CD14-positive monocyte (primary cell): ENCODE measurements around the gene ZNF592. TPM values are rescaled to one million over a fixed set of nuclear protein-coding genes. Genes with fewer than 3 reads are reported as not detected.
A peak's percentile ranks its signal among the peaks of the same experiment; 100 is the strongest.

Source experiments
- DNase-seq, 3 donors: peaks; one replicate each; pipeline ENCODE4 v3.0.0-alpha.2; 2011 to 2022
- H2AFZ ChIP-seq: 2 replicates; pipeline ENCODE4 v1.6.0; 2012; ENCODE audit warnings: mild to moderate bottlenecking, low read depth, low read length, inconsistent platforms; ENCODE audit not compliant: insufficient read depth, poor library complexity, severe bottlenecking
- H3K27ac ChIP-seq, 2 donors: 1 replicate in 1 of 2; 2 replicates in 1 of 2; pipeline ENCODE4 v1.5.1; 2012 to 2013; ENCODE audit warnings: low read length in 2 of 2, control low read depth in 1 of 2, inconsistent platforms in 1 of 2, low read depth in 1 of 2, mild to moderate bottlenecking in 1 of 2
- H3K27me3 ChIP-seq, 2 donors: one replicate each; pipeline versions ENCODE4 v1.6.0 to v1.6.1; 2011 to 2013; ENCODE audit warnings: low read length in 2 of 2; ENCODE audit not compliant: control insufficient read depth in 2 of 2, insufficient read depth in 2 of 2
- H3K36me3 ChIP-seq, 2 donors: replicated peaks in 1 of 2; 1 replicate in 1 of 2; 2 replicates in 1 of 2; pipeline versions ENCODE4 v1.5.1 to v1.6.1; 2012 to 2013; ENCODE audit warnings: low read length in 2 of 2, control low read depth in 1 of 2, inconsistent platforms in 1 of 2, mild to moderate bottlenecking in 1 of 2; ENCODE audit not compliant: insufficient read depth in 2 of 2, control insufficient read depth in 1 of 2
- H3K4me1 ChIP-seq, 2 donors: 1 replicate in 1 of 2; 2 replicates in 1 of 2; pipeline versions ENCODE4 v1.5.1 to v1.6.1; 2012 to 2013; ENCODE audit warnings: low read length in 2 of 2, control low read depth in 1 of 2, inconsistent platforms in 1 of 2, mild to moderate bottlenecking in 1 of 2, moderate library complexity in 1 of 2; ENCODE audit not compliant: insufficient read depth in 2 of 2, control insufficient read depth in 1 of 2
- H3K4me2 ChIP-seq: replicated peaks from 2 replicates; pipeline ENCODE3; 2012; ENCODE audit warnings: low read length, moderate library complexity, mild to moderate bottlenecking; ENCODE audit not compliant: poor library complexity, severe bottlenecking; ENCODE audit errors: extremely low read depth
- H3K4me3 ChIP-seq, 3 experiments: fragments of 200-600 bp in 1 of 3; sonication (generic) in 1 of 3; replicated peaks in 1 of 3; 1 replicate in 2 of 3; 2 replicates in 1 of 3; pipeline ENCODE4 v1.5.1; 2011 to 2013; ENCODE audit warnings: low read length in 3 of 3, mild to moderate bottlenecking in 3 of 3, control low read depth in 2 of 3, low read depth in 2 of 3, inconsistent platforms in 1 of 3, moderate library complexity in 1 of 3
- H3K79me2 ChIP-seq: 2 replicates; pipeline ENCODE4 v1.6.0; 2012; ENCODE audit warnings: mild to moderate bottlenecking, control low read depth, inconsistent platforms, low read length, moderate library complexity; ENCODE audit not compliant: insufficient read depth
- H3K9ac ChIP-seq: 2 replicates; pipeline ENCODE4 v1.6.0; 2017; ENCODE audit warnings: low read length, mild to moderate bottlenecking; ENCODE audit not compliant: insufficient read depth, poor library complexity, severe bottlenecking
- H3K9me3 ChIP-seq, 2 donors: replicated peaks in 1 of 2; 1 replicate in 1 of 2; 2 replicates in 1 of 2; pipeline versions ENCODE4 v1.5.1 to v1.6.1; 2012 to 2013; ENCODE audit warnings: low read length in 2 of 2, control low read depth in 1 of 2; ENCODE audit not compliant: control insufficient read depth in 1 of 2, insufficient read depth in 1 of 2
- H4K20me1 ChIP-seq: 2 replicates; pipeline ENCODE4 v1.6.0; 2012; ENCODE audit warnings: mild to moderate bottlenecking, low read length, control low read depth, moderate library complexity; ENCODE audit not compliant: insufficient read depth
- H3K27ac Mint-ChIP-seq, 7 donors: one replicate each; pipeline ENCODE4 v1.8.0; 2020; ENCODE audit warnings: mild to moderate bottlenecking in 7 of 7, mixed read lengths in 7 of 7, moderate library complexity in 6 of 7, inconsistent platforms in 2 of 7
- H3K27me3 Mint-ChIP-seq, 3 donors: one replicate each; pipeline ENCODE4 v1.8.0; 2021 to 2022; ENCODE audit warnings: low read depth in 3 of 3, mild to moderate bottlenecking in 3 of 3, mixed read lengths in 3 of 3, moderate library complexity in 3 of 3, inconsistent platforms in 1 of 3
- H3K36me3 Mint-ChIP-seq, 2 donors: one replicate each; pipeline ENCODE4 v1.8.0; 2020; ENCODE audit warnings: mixed read lengths in 2 of 2, inconsistent platforms in 1 of 2, mild to moderate bottlenecking in 1 of 2
- H3K4me1 Mint-ChIP-seq: one replicate; pipeline ENCODE4 v1.8.0; 2020; ENCODE audit warnings: mild to moderate bottlenecking, mixed read lengths
- H3K4me3 Mint-ChIP-seq, 2 donors: one replicate each; pipeline ENCODE4 v1.8.0; 2020; ENCODE audit warnings: mild to moderate bottlenecking in 2 of 2, mixed read lengths in 2 of 2, moderate library complexity in 1 of 2
- H3K9me3 Mint-ChIP-seq, 7 donors: one replicate each; pipeline ENCODE4 v1.8.0; 2020 to 2022; ENCODE audit warnings: mixed read lengths in 7 of 7, mild to moderate bottlenecking in 6 of 7, moderate library complexity in 6 of 7, inconsistent platforms in 2 of 7
- CTCF ChIP-seq: fragments of 200-600 bp; IDR thresholded peaks from one replicate; pipeline ENCODE4 v1.8.0; 2022; ENCODE audit warnings: antibody characterized with exemption, mild to moderate bottlenecking
- WGBS: methylation state at CpG from one replicate; pipeline ENCODE4 v1.1.5; 2013; ENCODE audit warnings: missing lambda C conversion rate; ENCODE audit not compliant: insufficient coverage; 5-methylcytosine and 5-hydroxymethylcytosine counted together
- intact Hi-C, 2 donors: fragments of 100-400 bp; cut with micrococcal nuclease; formaldehyde crosslinking; loops; one replicate each; pipeline versions ENCODE4 v1.15.0 to v1.15.1; 2023
- polyA plus RNA-seq, 3 donors: library from polyadenylated mRNA; depleted of rRNA in 1 of 3; unstranded in 2 of 3; stranded (reverse) in 1 of 3; fragments of 300-500 nt in 2 of 3; fragments of >200 nt in 1 of 3; fragmentation: Illumina TruSeq in 2 of 3; gene quantifications; 1 replicate in 2 of 3; 2 replicates in 1 of 3; pipeline ENCODE4 v1.2.3, GENCODE V29; 2012 to 2021

Gene ZNF592
- polyA plus RNA-seq, 3 donors, result 2.8 to 43.6 (median 5.0) TPM

GRCh38 chr15:84811151-84811550 lies 62.8 kb downstream of the ZNF592 start:
- H3K4me1 ChIP-seq, result peaks cover 15 to 17% of the 10 kb centered on the region in 2 donors
- no peaks in the 10 kb centered on the region for H3K9me3 ChIP-seq
- H3K4me3 ChIP-seq, result no peak overlapping the region
- Mint-ChIP-seq H3K4me1 (peaks cover 24% of the 10 kb centered on the region), H3K27ac (peak overlapping the region in 3 of 7 donors; percentile 12 to 52 (median 43)), H3K4me3 (no peak overlapping the region), H3K36me3 (peaks cover 13 to 26% of the 10 kb centered on the region in 2 donors), H3K9me3 (peaks cover 0 to 2% (median 0%) of the 10 kb centered on the region in 7 donors), H3K27me3 (peaks cover 0 to 1% (median 0%) of the 10 kb centered on the region in 3 donors)
- no peak overlapping the region for H3K4me2 ChIP-seq
- H2AFZ ChIP-seq, result no peak overlapping the region
- no peak for DNase-seq
- no peak overlapping the region for H3K9ac ChIP-seq
- WGBS, result 94% methylated on average over 3 of the region's 4 CpGs
- TF ChIP-seq CTCF, result no peak
- H3K36me3 ChIP-seq, result peaks cover under 1 to 5% of the 10 kb centered on the region in 2 donors
- no peak overlapping the region for H3K27ac ChIP-seq
- no peaks in the 10 kb centered on the region for H3K27me3 ChIP-seq
- intact Hi-C loops, result no loop called here
- no peaks in the 10 kb centered on the region for H3K79me2 ChIP-seq
- peaks cover 12% of the 10 kb centered on the region for H4K20me1 ChIP-seq

GRCh38 chr15:84811828-84812227 lies 63.4 kb downstream of the ZNF592 start:
- peaks cover 10 to 19% of the 10 kb centered on the region in 2 donors for H3K36me3 Mint-ChIP-seq
- H3K27ac Mint-ChIP-seq, result peak overlapping the region in 4 of 7 donors; percentile 3 to 52 (median 24)

More at GRCh38 chr15:84811828-84812227, 63.4 kb downstream of the ZNF592 start:
- Histone ChIP-seq H3K79me2 (no peaks in the 10 kb centered on the region), H3K36me3 (no peaks in the 10 kb centered on the region), H3K4me2 (no peak overlapping the region), H3K27me3 (peaks cover 0 to 3% of the 10 kb centered on the region in 2 donors), H3K9me3 (no peaks in the 10 kb centered on the region), H2AFZ (no peak overlapping the region), H3K4me1 (peaks cover 17 to 20% of the 10 kb centered on the region in 2 donors), H3K4me3 (no peak overlapping the region), H3K27ac (no peak overlapping the region), H4K20me1 (peaks cover 9% of the 10 kb centered on the region), H3K9ac (no peak overlapping the region)
- Mint-ChIP-seq H3K4me1 (peaks cover 27% of the 10 kb centered on the region), H3K4me3 (no peak overlapping the region), H3K27me3 (peaks cover 0 to 5% (median 4%) of the 10 kb centered on the region in 3 donors), H3K9me3 (peaks cover 0 to 2% (median 0%) of the 10 kb centered on the region in 7 donors)
- no peak for DNase-seq
- TF ChIP-seq CTCF, result no peak
- intact Hi-C loops, result no loop called here
